ENCODE measurements around the gene GPAM. TPM values are rescaled to one million over a fixed set of nuclear protein-coding genes. Genes with fewer than 3 reads are reported as not detected.

GPAM gene
- total and polyA plus RNA-seq, 2 of the 8 experiments (the other 6 are each of a cell fraction or from before 2014, with no cell fraction given) = 5.5 to 15.5 TPM

- TF ChIP-seq CHD7 (IDR thresholded peaks at IDR 0.05; ENCODE audit: insufficient replicate concordance, low read length) (no peak), RBBP5 (IDR thresholded peaks at IDR 0.05; ENCODE audit: borderline replicate concordance, low read depth, low read length) (no peak), TAF1 (IDR thresholded peaks at IDR 0.05; ENCODE audit: low read depth, low read length) (no peak), PHF8 (conservative IDR thresholded peaks at IDR 0.05; ENCODE audit: low read depth, low read length) (no peak), RXRA (IDR thresholded peaks at IDR 0.05; ENCODE audit: insufficient read depth, low read depth, low read length) (no peak), KDM1A (IDR thresholded peaks at IDR 0.05; ENCODE audit: borderline replicate concordance, low read length) (no peak), KDM5A (IDR thresholded peaks at IDR 0.05; ENCODE audit: low read length) (no peak), CBX8 (IDR thresholded peaks at IDR 0.05; ENCODE audit: borderline replicate concordance, low read depth, low read length) (no peak), JUND (IDR thresholded peaks at IDR 0.05; ENCODE audit: low read length) (no peak)
- TF ChIP-seq, protein P1, sequence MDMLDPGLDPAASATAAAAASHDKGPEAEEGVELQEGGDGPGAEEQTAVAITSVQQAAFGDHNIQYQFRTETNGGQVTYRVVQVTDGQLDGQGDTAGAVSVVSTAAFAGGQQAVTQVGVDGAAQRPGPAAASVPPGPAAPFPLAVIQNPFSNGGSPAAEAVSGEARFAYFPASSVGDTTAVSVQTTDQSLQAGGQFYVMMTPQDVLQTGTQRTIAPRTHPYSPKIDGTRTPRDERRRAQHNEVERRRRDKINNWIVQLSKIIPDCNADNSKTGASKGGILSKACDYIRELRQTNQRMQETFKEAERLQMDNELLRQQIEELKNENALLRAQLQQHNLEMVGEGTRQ (IDR thresholded peaks at IDR 0.05; ENCODE audit: low read length) = no peak
Measured at GRCh38 chr10:112120491-112120890, 63.1 kb downstream of the GPAM start (continued).

Data from H1 (cell line).